K562 (cell line): Measurements from ENCODE around the gene CYP11A1. TPM values are rescaled to one million over a fixed set of nuclear protein-coding genes. Genes with fewer than 3 reads are reported as not detected.

Experiments
- PCBP1 ChIP-seq: fragments of 200-400 bp; formaldehyde crosslinking; IDR thresholded peaks from 2 replicates; pipeline ENCODE4 v1.6.1; 2018; ENCODE audit warnings: mild to moderate bottlenecking, low read depth, low read length; ENCODE audit not compliant: poor library complexity, severe bottlenecking
- polyA plus RNA-seq, 8 experiments: library from polyadenylated mRNA; depleted of rRNA in 4 of 8; stranded (reverse) in 5 of 8; unstranded in 3 of 8; fragments of >200 nt; fragmentation: Nextera tagmentation in 2 of 8; fragmentation: Illumina TruSeq in 1 of 8; extraction: Ambion mirVana in 2 of 8; extraction: Trizol in 1 of 8; gene quantifications; 2 replicates each; pipeline versions ENCODE4 v1.2.1 to v1.2.3, GENCODE V29; 2011 to 2014; ENCODE audit warnings: inconsistent platforms in 1 of 8, missing spikeins in 1 of 8
- total RNA-seq, 7 experiments: library from RNA; depleted of rRNA in 6 of 7; stranded (reverse); fragments of >200 nt in 6 of 7; fragmentation: Illumina TruSeq in 2 of 7; extraction: Trizol in 2 of 7; gene quantifications; 2 replicates each; pipeline versions ENCODE4 v1.2.1 to v1.2.3, GENCODE V29; 2011 to 2021; ENCODE audit warnings: low replicate concordance in 1 of 7
- TF ChIP-seq, protein P1 (sequence below), 2 experiments: fragments of 450-650 bp in 1 of 2; sonication (generic) in 1 of 2; formaldehyde crosslinking in 1 of 2; IDR thresholded peaks; 2 replicates each; pipeline versions ENCODE4 v1.7.1 to v1.9.0; 2016 to 2022; ENCODE audit warnings: inconsistent platforms in 1 of 2, mild to moderate bottlenecking in 1 of 2, missing genetic modification reagents in 1 of 2

Gene CYP11A1
- total and polyA plus RNA-seq, 9 of the 15 experiments (the other 6 are each of a cell fraction or from before 2014, with no cell fraction given), result 0.06 to 0.24 (median 0.10) TPM; not detected in 4

DNA sequence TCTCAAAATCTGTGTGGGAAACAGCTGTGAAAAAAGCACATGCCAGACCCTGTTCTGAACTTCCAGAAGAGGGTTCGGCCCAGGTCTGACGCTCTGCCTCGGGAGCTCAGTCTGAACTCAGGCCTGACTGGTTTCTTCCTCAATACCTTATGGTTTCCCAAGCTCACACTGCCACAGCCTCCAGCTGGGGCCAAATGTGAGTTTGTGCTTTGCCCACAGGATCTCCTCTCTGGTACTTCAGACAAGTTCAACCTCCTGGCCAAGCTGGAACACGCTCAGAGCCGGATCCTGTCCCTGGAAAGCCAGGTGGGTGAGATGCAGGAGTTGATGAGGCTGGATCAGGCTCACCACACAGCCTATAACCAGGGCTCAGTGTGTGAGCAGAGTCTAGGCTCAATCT is 33.8 kb downstream of the CYP11A1 start (continued):
- TF ChIP-seq, protein P1, sequence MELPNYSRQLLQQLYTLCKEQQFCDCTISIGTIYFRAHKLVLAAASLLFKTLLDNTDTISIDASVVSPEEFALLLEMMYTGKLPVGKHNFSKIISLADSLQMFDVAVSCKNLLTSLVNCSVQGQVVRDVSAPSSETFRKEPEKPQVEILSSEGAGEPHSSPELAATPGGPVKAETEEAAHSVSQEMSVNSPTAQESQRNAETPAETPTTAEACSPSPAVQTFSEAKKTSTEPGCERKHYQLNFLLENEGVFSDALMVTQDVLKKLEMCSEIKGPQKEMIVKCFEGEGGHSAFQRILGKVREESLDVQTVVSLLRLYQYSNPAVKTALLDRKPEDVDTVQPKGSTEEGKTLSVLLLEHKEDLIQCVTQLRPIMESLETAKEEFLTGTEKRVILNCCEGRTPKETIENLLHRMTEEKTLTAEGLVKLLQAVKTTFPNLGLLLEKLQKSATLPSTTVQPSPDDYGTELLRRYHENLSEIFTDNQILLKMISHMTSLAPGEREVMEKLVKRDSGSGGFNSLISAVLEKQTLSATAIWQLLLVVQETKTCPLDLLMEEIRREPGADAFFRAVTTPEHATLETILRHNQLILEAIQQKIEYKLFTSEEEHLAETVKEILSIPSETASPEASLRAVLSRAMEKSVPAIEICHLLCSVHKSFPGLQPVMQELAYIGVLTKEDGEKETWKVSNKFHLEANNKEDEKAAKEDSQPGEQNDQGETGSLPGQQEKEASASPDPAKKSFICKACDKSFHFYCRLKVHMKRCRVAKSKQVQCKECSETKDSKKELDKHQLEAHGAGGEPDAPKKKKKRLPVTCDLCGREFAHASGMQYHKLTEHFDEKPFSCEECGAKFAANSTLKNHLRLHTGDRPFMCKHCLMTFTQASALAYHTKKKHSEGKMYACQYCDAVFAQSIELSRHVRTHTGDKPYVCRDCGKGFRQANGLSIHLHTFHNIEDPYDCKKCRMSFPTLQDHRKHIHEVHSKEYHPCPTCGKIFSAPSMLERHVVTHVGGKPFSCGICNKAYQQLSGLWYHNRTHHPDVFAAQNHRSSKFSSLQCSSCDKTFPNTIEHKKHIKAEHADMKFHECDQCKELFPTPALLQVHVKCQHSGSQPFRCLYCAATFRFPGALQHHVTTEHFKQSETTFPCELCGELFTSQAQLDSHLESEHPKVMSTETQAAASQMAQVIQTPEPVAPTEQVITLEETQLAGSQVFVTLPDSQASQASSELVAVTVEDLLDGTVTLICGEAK (IDR thresholded peaks at IDR 0.05), result no peak
- TF ChIP-seq, protein P1 (CRISPR knock-in tag; IDR thresholded peaks at IDR 0.05), result no peak
- TF ChIP-seq PCBP1, result no peak
